ENCODE results near the gene LMTK2. TPM values are rescaled to one million over a fixed set of nuclear protein-coding genes. Genes with fewer than 3 reads are reported as not detected.

Gene LMTK2
- total RNA-seq, 4 donors from 2014 or later = 11.0 to 15.8 (median 12.0) TPM

- DNase-seq (ENCODE audit: low spot score) (peak; percentile 66), ATAC-seq (ENCODE audit: low FRiP score) (peak; percentile 99)
- no peak for TF ChIP-seq CTCF (IDR thresholded peaks at IDR 0.05)
Observed at GRCh38 chr7:98251601-98252424, 145.2 kb downstream of the LMTK2 start, which contains the start of gene TECPR1. Gene TECPR1, minus strand, starts transcription at chr7:98252232. Its CDS starts 6,086 bp downstream, at chr7:98246146.

DNA sequence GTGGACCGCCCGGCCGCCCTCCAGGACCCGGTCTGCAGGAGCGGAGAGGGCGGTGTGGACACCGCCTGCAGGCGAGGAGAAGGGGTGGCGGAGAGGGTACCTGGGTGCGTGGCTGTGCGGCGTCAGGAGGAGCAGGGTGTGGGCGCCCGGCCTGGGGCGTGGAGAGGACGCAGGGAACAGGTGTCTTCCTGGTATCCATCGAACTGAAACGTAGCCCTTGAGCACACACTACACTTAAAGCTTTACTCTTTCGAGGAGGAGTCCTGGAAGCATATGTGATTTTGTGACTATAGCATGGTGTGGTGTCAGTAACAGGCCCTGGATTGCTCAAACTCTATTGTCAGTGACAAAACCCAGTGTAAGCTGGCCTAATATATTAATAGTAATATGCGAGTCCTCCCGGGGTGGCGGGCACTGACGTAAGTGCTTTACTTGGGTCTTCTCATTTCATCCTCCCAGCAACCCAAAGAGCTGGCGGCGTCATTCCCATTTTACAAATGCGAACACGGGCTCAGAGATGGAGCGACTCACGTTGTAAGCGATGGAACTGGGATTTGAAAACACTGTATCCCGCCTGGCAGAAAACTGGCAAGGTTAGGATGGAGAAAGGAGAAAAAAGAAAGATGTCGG lies 145.9 kb downstream of the LMTK2 start:
- TF ChIP-seq CTCF (IDR thresholded peaks at IDR 0.05) = no peak
- DNase-seq (ENCODE audit: low spot score) (no peak), ATAC-seq (ENCODE audit: low FRiP score) (no peak)

- no peak for TF ChIP-seq CTCF (IDR thresholded peaks at IDR 0.05)
Observed at GRCh38 chr7:98254516-98254915, 147.9 kb downstream of the LMTK2 start.

DNA sequence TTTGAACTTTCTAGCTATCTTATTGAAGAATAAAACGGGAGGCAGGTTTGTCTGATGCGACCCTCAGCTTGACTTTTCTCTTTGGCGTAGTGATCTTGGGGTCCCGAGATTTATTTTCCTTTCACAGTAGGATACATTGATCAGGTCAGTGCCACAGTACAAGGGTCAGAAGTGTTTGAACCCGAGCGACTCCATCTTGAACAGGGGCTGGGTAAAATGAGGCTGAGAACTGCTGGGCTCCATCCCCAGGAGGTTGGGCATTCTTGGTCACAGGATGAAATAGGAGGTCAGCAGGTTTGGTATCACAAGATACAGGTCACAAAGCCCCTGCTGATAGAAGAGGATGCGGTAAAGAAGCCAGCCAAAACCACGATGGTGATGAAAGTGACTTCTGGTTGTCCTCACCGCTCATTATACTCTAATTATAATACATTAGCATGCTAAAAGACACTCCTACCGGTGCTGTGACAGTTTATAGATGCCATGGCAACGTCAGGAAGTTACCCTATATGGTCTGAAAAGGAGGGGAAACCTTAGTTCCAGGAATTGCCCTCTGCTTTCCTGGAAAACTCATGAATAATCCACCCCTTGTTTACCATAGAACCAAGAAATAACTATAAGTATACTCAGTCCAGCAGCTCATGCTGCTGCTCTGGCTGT lies 148.4 kb downstream of the LMTK2 start:
- ATAC-seq (ENCODE audit: low FRiP score) = no peak
- TF ChIP-seq CTCF (IDR thresholded peaks at IDR 0.05) = no peak
- DNase-seq (ENCODE audit: low spot score) = no peak

More at GRCh38 chr7:98254516-98254915, 147.9 kb downstream of the LMTK2 start:
- no peak for DNase-seq (ENCODE audit: low spot score)
- no peak for ATAC-seq (ENCODE audit: low FRiP score)

- no peak for DNase-seq (ENCODE audit: low spot score)
- no peak for ATAC-seq (ENCODE audit: low FRiP score)
- TF ChIP-seq CTCF (IDR thresholded peaks at IDR 0.05) = no peak
Observed at GRCh38 chr7:98256431-98256830, 149.8 kb downstream of the LMTK2 start.

- DNase-seq (ENCODE audit: low spot score) = no peak
- no peak for ATAC-seq (ENCODE audit: low FRiP score)
- TF ChIP-seq CTCF (IDR thresholded peaks at IDR 0.05) = no peak
Observed at GRCh38 chr7:98257701-98258100, 151.0 kb downstream of the LMTK2 start.

Other genes starting within 250 kb of the LMTK2 start
- 10 to 100 TPM; 11.3 to 16.8 (median 15.8) TPM for gene ASNS, start 234.5 kb upstream of the LMTK2 start, total RNA-seq
- gene OCM2, start 116.7 kb upstream of the LMTK2 start, total RNA-seq = not detected
- gene BHLHA15, start 104.6 kb downstream of the LMTK2 start, total RNA-seq = 1 to 10 TPM in 2 of 4 donors, not detected in 2; 1.5 to 3.5 TPM
- gene TECPR1, start 145.4 kb downstream of the LMTK2 start, total RNA-seq = 10 to 100 TPM; 12.0 to 36.3 (median 17.1) TPM
- 100 to 1,000 TPM in 1 of 4 donors, 10 to 100 TPM in 3; 39.0 to 126 (median 71.8) TPM for gene BRI3, start 174.8 kb downstream of the LMTK2 start, total RNA-seq